Liver (tissue), 9 donors: ENCODE results near the gene NT5DC1. TPM values are rescaled to one million over a fixed set of nuclear protein-coding genes. Genes with fewer than 3 reads are reported as not detected.

Experiments
- DNase-seq: peaks from one replicate; pipeline ENCODE4 v3.0.0-alpha.2; 2017; ENCODE audit warnings: low spot score
- H3K27ac ChIP-seq, 2 donors: one replicate each; pipeline ENCODE4 v1.7.0; 2013; ENCODE audit warnings: inconsistent platforms in 2 of 2, low read length in 2 of 2, control low read depth in 1 of 2, low read depth in 1 of 2, mild to moderate bottlenecking in 1 of 2
- H3K27me3 ChIP-seq, 4 donors: one replicate each; pipeline versions ENCODE4 v1.6.1 to v1.7.0; 2013; ENCODE audit warnings: low read length in 3 of 4, inconsistent platforms in 1 of 4, mild to moderate bottlenecking in 1 of 4, moderate library complexity in 1 of 4; ENCODE audit not compliant: control insufficient read depth in 4 of 4, insufficient read depth in 4 of 4
- H3K36me3 ChIP-seq, 4 donors: one replicate each; pipeline versions ENCODE4 v1.6.1 to v1.7.0; 2013; ENCODE audit warnings: low read length in 3 of 4, mild to moderate bottlenecking in 3 of 4, low read depth in 1 of 4, moderate library complexity in 1 of 4; ENCODE audit not compliant: control insufficient read depth in 4 of 4, insufficient read depth in 3 of 4
- H3K4me1 ChIP-seq, 4 donors: one replicate each; pipeline versions ENCODE4 v1.6.1 to v1.7.0; 2013; ENCODE audit warnings: low read length in 3 of 4, mild to moderate bottlenecking in 3 of 4, moderate library complexity in 1 of 4; ENCODE audit not compliant: control insufficient read depth in 4 of 4, insufficient read depth in 4 of 4
- H3K4me3 ChIP-seq, 3 donors: one replicate each; pipeline versions ENCODE4 v1.6.1 to v1.7.0; 2013; ENCODE audit warnings: low read length in 3 of 3, control low read depth in 1 of 3, low read depth in 1 of 3, mild to moderate bottlenecking in 1 of 3
- H3K9ac ChIP-seq, 2 donors: one replicate each; pipeline ENCODE4 v1.7.0; 2013; ENCODE audit warnings: low read length in 2 of 2, mild to moderate bottlenecking in 2 of 2, moderate library complexity in 2 of 2, control low read depth in 1 of 2, low read depth in 1 of 2
- H3K9me3 ChIP-seq, 4 donors: one replicate each; pipeline versions ENCODE4 v1.6.1 to v1.7.0; 2013; ENCODE audit warnings: low read length in 3 of 4; ENCODE audit not compliant: control insufficient read depth in 4 of 4
- EGR1 ChIP-seq, 2 donors: IDR thresholded peaks; 2 replicates each; pipeline ENCODE4 v1.6.1; 2016 to 2018; ENCODE audit warnings: antibody characterized with exemption in 2 of 2, low read depth in 2 of 2
- FOXA1 ChIP-seq: IDR thresholded peaks from 2 replicates; pipeline ENCODE4 v1.6.1; 2016; ENCODE audit warnings: antibody characterized with exemption
- GABPA ChIP-seq, 2 donors: IDR thresholded peaks in 1 of 2; conservative IDR thresholded peaks in 1 of 2; 2 replicates each; pipeline ENCODE4 v1.6.1; 2016; ENCODE audit warnings: antibody characterized with exemption in 2 of 2, mild to moderate bottlenecking in 1 of 2, moderate library complexity in 1 of 2
- JUND ChIP-seq, 2 donors: IDR thresholded peaks; 2 replicates each; pipeline ENCODE4 v1.6.1; 2016; ENCODE audit warnings: antibody characterized with exemption in 2 of 2
- RAD21 ChIP-seq, 2 donors: IDR thresholded peaks; 2 replicates each; pipeline ENCODE4 v1.6.1; 2016; ENCODE audit warnings: antibody characterized with exemption in 2 of 2, mild to moderate bottlenecking in 2 of 2
- SP1 ChIP-seq: IDR thresholded peaks from 2 replicates; pipeline ENCODE4 v1.6.1; 2018; ENCODE audit warnings: antibody characterized with exemption, mild to moderate bottlenecking
- WGBS: extraction: QIAGEN DNeasy Blood & Tissue Kit; methylation state at CpG from one replicate; pipeline ENCODE4 v1.1.7; 2013; 5-methylcytosine and 5-hydroxymethylcytosine counted together
- polyA plus RNA-seq, 2 donors: library from polyadenylated mRNA; stranded (reverse) in 1 of 2; unstranded in 1 of 2; fragments of 200-250 nt in 1 of 2; fragments of >200 nt in 1 of 2; fragmentation: Nextera tagmentation in 1 of 2; extraction: Ambion mirVana in 1 of 2; gene quantifications; one replicate each; pipeline versions ENCODE4 v1.2.1 to v1.2.3, GENCODE V29; 2013 to 2015
- total RNA-seq, 2 donors: library from RNA; depleted of rRNA; stranded (reverse); fragments of >200 nt; gene quantifications; one replicate each; pipeline ENCODE4 v1.2.3, GENCODE V29; 2014
- TF ChIP-seq, protein P1 (sequence below): IDR thresholded peaks from 2 replicates; pipeline ENCODE4 v1.6.1; 2016; ENCODE audit warnings: antibody characterized with exemption, mild to moderate bottlenecking
- TF ChIP-seq, protein P2 (sequence below): fragments of 150-350 bp; IDR thresholded peaks from 2 replicates; pipeline ENCODE4 v1.5.1; 2017; ENCODE audit warnings: improper control_type of control experiment, low read depth, low read length; ENCODE audit not compliant: missing input control
- TF ChIP-seq, protein P3 (sequence below): IDR thresholded peaks from 2 replicates; pipeline ENCODE4 v1.6.1; 2016; ENCODE audit warnings: antibody characterized with exemption
- donor health status: healthy.
- donor health status: healthy.
- donor health status: healthy.
- donor health status: healthy.
- donor health status: healthy.

NT5DC1 gene
- total and polyA plus RNA-seq, 4 donors: 10.4 to 31.4 (median 23.3) TPM

DNA sequence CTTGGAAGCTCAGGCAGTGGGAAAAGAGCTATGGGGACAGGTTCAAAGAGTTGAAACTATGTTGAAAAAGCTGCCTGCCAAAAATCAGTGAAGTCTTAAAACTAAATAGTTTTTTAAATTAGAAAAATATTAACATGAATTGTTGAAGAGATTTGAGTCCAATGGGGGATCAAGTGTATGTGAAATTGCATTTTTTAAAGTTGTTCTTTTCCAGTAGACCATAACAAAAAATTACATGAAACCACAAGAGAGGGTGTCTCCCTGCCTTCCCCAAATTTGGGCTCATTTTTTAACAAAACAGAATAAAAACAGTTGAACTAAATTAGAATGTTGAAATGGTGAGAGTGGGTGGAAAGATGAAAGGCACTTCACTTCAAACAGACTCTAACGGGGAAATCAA lies 56.7 kb downstream of the NT5DC1 start:
- Histone ChIP-seq H3K9ac (no peak overlapping the region), H3K4me1 (peaks cover 0 to 2% (median 0%) of the 10 kb centered on the region in 4 donors), H3K9me3 (no peaks in the 10 kb centered on the region), H3K4me3 (no peak overlapping the region), H3K36me3 (no peaks in the 10 kb centered on the region), H3K27ac (no peak overlapping the region), H3K27me3 (no peaks in the 10 kb centered on the region)
- WGBS: 96% methylated on average over 1 of the region's 1 CpG
- no peak for TF ChIP-seq JUND (IDR thresholded peaks at IDR 0.05)
- DNase-seq: no peak

DNA sequence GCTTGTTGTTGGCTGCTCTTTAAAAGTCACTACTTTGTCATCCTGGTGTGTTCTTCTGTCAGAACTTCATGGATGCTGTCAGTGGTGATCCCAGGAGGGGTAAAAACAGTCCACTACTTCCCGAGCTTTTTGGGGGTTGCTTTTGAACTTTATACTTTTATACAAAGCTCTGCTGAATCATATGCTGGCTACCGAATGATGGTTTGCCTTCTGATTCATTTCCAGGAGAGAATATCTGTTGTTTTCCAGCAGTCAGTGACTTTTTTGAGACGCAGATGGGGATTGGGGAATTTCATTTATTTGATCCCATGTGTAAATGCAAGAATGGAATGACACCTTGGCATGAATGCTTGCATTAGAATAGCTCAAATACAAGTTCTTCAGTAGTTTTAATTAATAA lies 58.0 kb downstream of the NT5DC1 start:
- Histone ChIP-seq H3K36me3 (no peaks in the 10 kb centered on the region), H3K9ac (no peak overlapping the region), H3K27ac (no peak overlapping the region), H3K9me3 (no peaks in the 10 kb centered on the region), H3K4me3 (no peak overlapping the region), H3K27me3 (no peaks in the 10 kb centered on the region), H3K4me1 (peaks cover 0 to 2% (median 0%) of the 10 kb centered on the region in 4 donors)
- 61% methylated on average over 3 of the region's 3 CpGs for WGBS
- TF ChIP-seq GABPA (IDR thresholded peaks at IDR 0.05 in 1 of 2, conservative IDR thresholded peaks at IDR 0.05 in 1 of 2) (no peak), EGR1 (IDR thresholded peaks at IDR 0.05; ENCODE audit: low read depth in 2 of 2) (no peak), RAD21 (IDR thresholded peaks at IDR 0.05) (no peak), SP1 (no peak), FOXA1 (no peak)
- TF ChIP-seq, protein P1, sequence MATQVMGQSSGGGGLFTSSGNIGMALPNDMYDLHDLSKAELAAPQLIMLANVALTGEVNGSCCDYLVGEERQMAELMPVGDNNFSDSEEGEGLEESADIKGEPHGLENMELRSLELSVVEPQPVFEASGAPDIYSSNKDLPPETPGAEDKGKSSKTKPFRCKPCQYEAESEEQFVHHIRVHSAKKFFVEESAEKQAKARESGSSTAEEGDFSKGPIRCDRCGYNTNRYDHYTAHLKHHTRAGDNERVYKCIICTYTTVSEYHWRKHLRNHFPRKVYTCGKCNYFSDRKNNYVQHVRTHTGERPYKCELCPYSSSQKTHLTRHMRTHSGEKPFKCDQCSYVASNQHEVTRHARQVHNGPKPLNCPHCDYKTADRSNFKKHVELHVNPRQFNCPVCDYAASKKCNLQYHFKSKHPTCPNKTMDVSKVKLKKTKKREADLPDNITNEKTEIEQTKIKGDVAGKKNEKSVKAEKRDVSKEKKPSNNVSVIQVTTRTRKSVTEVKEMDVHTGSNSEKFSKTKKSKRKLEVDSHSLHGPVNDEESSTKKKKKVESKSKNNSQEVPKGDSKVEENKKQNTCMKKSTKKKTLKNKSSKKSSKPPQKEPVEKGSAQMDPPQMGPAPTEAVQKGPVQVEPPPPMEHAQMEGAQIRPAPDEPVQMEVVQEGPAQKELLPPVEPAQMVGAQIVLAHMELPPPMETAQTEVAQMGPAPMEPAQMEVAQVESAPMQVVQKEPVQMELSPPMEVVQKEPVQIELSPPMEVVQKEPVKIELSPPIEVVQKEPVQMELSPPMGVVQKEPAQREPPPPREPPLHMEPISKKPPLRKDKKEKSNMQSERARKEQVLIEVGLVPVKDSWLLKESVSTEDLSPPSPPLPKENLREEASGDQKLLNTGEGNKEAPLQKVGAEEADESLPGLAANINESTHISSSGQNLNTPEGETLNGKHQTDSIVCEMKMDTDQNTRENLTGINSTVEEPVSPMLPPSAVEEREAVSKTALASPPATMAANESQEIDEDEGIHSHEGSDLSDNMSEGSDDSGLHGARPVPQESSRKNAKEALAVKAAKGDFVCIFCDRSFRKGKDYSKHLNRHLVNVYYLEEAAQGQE: no peak
- TF ChIP-seq, protein P2, sequence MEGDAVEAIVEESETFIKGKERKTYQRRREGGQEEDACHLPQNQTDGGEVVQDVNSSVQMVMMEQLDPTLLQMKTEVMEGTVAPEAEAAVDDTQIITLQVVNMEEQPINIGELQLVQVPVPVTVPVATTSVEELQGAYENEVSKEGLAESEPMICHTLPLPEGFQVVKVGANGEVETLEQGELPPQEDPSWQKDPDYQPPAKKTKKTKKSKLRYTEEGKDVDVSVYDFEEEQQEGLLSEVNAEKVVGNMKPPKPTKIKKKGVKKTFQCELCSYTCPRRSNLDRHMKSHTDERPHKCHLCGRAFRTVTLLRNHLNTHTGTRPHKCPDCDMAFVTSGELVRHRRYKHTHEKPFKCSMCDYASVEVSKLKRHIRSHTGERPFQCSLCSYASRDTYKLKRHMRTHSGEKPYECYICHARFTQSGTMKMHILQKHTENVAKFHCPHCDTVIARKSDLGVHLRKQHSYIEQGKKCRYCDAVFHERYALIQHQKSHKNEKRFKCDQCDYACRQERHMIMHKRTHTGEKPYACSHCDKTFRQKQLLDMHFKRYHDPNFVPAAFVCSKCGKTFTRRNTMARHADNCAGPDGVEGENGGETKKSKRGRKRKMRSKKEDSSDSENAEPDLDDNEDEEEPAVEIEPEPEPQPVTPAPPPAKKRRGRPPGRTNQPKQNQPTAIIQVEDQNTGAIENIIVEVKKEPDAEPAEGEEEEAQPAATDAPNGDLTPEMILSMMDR: no peak
- TF ChIP-seq, protein P3, sequence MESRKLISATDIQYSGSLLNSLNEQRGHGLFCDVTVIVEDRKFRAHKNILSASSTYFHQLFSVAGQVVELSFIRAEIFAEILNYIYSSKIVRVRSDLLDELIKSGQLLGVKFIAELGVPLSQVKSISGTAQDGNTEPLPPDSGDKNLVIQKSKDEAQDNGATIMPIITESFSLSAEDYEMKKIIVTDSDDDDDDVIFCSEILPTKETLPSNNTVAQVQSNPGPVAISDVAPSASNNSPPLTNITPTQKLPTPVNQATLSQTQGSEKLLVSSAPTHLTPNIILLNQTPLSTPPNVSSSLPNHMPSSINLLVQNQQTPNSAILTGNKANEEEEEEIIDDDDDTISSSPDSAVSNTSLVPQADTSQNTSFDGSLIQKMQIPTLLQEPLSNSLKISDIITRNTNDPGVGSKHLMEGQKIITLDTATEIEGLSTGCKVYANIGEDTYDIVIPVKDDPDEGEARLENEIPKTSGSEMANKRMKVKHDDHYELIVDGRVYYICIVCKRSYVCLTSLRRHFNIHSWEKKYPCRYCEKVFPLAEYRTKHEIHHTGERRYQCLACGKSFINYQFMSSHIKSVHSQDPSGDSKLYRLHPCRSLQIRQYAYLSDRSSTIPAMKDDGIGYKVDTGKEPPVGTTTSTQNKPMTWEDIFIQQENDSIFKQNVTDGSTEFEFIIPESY: no peak
- no peak for DNase-seq
